Heart left ventricle (tissue), 16 donors: ENCODE results near the gene AFAP1L1. TPM values are rescaled to one million over a fixed set of nuclear protein-coding genes. Genes with fewer than 3 reads are reported as not detected.

Experiments
- ATAC-seq, 4 donors: fragments of 200-7000 bp; cut with Tn5 transposase; one replicate each; pipeline ENCODE4 v1.9.1; 2020 to 2022; ENCODE audit warnings: moderate library complexity in 4 of 4, mild to moderate bottlenecking in 3 of 4, moderate number of reproducible peaks in 1 of 4
- DNase-seq, 5 donors: peaks; one replicate each; pipeline ENCODE4 v3.0.0-alpha.2; 2020
- H3K27ac ChIP-seq, 12 donors: fragments of 200-600 bp; sonication (generic) in 4 of 12; one replicate each; pipeline versions ENCODE4 v1.5.0 to v1.8.0; 2016 to 2022; ENCODE audit warnings: mild to moderate bottlenecking in 2 of 12
- H3K27me3 ChIP-seq, 9 donors: fragments of 200-600 bp; sonication (generic) in 2 of 9; one replicate each; pipeline versions ENCODE4 v1.5.1 to v1.8.0; 2016 to 2022; ENCODE audit warnings: mild to moderate bottlenecking in 3 of 9
- H3K36me3 ChIP-seq, 9 donors: fragments of 200-600 bp; sonication (generic) in 2 of 9; one replicate each; pipeline versions ENCODE4 v1.5.0 to v1.8.0; 2018 to 2022; ENCODE audit warnings: mild to moderate bottlenecking in 2 of 9
- H3K4me1 ChIP-seq, 12 donors: fragments of 200-600 bp; sonication (generic) in 4 of 12; one replicate each; pipeline versions ENCODE4 v1.5.0 to v1.8.0; 2016 to 2022; ENCODE audit warnings: mild to moderate bottlenecking in 3 of 12
- H3K4me3 ChIP-seq, 12 donors: fragments of 200-600 bp; sonication (generic) in 4 of 12; one replicate each; pipeline versions ENCODE4 v1.5.0 to v1.8.0; 2017 to 2022; ENCODE audit warnings: mild to moderate bottlenecking in 9 of 12, moderate library complexity in 4 of 12
- H3K9me3 ChIP-seq, 12 donors: fragments of 200-600 bp; sonication (generic) in 4 of 12; one replicate each; pipeline versions ENCODE4 v1.5.0 to v1.8.0; 2016 to 2022; ENCODE audit warnings: mild to moderate bottlenecking in 1 of 12
- POLR2A ChIP-seq, 2 donors: fragments of 450-650 bp; IDR thresholded peaks; one replicate each; pipeline ENCODE4 v1.6.1; 2017; ENCODE audit warnings: antibody characterized with exemption in 2 of 2, mild to moderate bottlenecking in 2 of 2, moderate library complexity in 2 of 2
- WGBS, 4 donors: extraction: QIAGEN DNeasy Blood & Tissue Kit in 2 of 4; methylation state at CpG; one replicate each; pipeline versions ENCODE4 v1.1.5 to v1.1.7; 2013 to 2018; 5-methylcytosine and 5-hydroxymethylcytosine counted together
- intact Hi-C, 10 donors: fragments of 100-400 bp; cut with DNase I; formaldehyde crosslinking; loops; one replicate each; pipeline versions ENCODE4 v1.11.1 to v1.14.2; 2022
- polyA plus RNA-seq, 2 donors: library from polyadenylated mRNA; stranded (reverse); fragments of 200-250 nt; gene quantifications; one replicate each; pipeline ENCODE4 v1.2.3, GENCODE V29; 2013
- total RNA-seq, 9 donors: library from RNA; depleted of rRNA in 2 of 9; stranded (reverse); fragments of >200 nt in 2 of 9; fragmentation: NEBNext Ultra II Directional in 3 of 9; extraction: Animal tissue kit (Norgen Biotek cat#: 25700) in 3 of 9; gene quantifications; one replicate each; pipeline versions ENCODE4 v1.1.0 to v1.2.4, GENCODE V29; 2016 to 2023
- TF ChIP-seq, protein P1 (sequence below), 12 donors: fragments of 200-600 bp; sonication (generic) in 4 of 12; IDR thresholded peaks; one replicate each; pipeline versions ENCODE4 v1.5.0 to v1.8.0; 2018 to 2022; ENCODE audit warnings: antibody characterized with exemption in 12 of 12, mild to moderate bottlenecking in 5 of 12
- donor health status: ischemic (EF 13 %, LVEDD 7.1; RV severe dilation, severe dysfunction).
- donor health status: healthy with polysubstance abuse.
- donor health status: DM: no; HTN: yes; CAD: no.
- donor health status: DM: no; HTN: no; CAD: no.
- donor health status: ischemic (EF 25% LVEDD 6.9; RV normal size, moderate dysfunction).
- donor health status: ischemic (EF 25% LVEDD 5.7; RV mildly dilated, moderate dysfunction).
- donor health status: healthy.
- donor health status: DM: yes; HTN: yes; CAD: no.
- donor health status: ischemic (EF 35%, LVEDD 5.7; RV mildly dilated, moderate dysfunction).
- donor health status: nonischemic (EF 11% LVEDD 7.7; RV severe dilation, severe dysfunction).
- donor health status: DM: yes; HTN: yes; CAD: no.
- donor health status: PGD.
- donor health status: ischemic (EF 29% LVEDD 5.4; RV normal size, mild dysfunction).
- donor health status: nonischemic (EF 23%, LVEDD 6.1; RV moderate dilation, normal function).

AFAP1L1 gene
- total and polyA plus RNA-seq, 11 donors = 30.4 to 57.7 (median 45.0) TPM

- intact Hi-C loops = loop anchor here in 1 of 10 donors (10.0 kb wide), 1 partner anchor 513 kb away; no protein-coding TSS in a partner anchor
- no peak overlapping the region for H3K27ac ChIP-seq
- TF ChIP-seq, protein P1, sequence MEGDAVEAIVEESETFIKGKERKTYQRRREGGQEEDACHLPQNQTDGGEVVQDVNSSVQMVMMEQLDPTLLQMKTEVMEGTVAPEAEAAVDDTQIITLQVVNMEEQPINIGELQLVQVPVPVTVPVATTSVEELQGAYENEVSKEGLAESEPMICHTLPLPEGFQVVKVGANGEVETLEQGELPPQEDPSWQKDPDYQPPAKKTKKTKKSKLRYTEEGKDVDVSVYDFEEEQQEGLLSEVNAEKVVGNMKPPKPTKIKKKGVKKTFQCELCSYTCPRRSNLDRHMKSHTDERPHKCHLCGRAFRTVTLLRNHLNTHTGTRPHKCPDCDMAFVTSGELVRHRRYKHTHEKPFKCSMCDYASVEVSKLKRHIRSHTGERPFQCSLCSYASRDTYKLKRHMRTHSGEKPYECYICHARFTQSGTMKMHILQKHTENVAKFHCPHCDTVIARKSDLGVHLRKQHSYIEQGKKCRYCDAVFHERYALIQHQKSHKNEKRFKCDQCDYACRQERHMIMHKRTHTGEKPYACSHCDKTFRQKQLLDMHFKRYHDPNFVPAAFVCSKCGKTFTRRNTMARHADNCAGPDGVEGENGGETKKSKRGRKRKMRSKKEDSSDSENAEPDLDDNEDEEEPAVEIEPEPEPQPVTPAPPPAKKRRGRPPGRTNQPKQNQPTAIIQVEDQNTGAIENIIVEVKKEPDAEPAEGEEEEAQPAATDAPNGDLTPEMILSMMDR (IDR thresholded peaks at IDR 0.05) = no peak
- TF ChIP-seq POLR2A (IDR thresholded peaks at IDR 0.05) = no peak
- no peak overlapping the region for H3K4me3 ChIP-seq
- no peak for ATAC-seq
- no peaks in the 10 kb centered on the region for H3K27me3 ChIP-seq
- 88 to 91% (median 91%) methylated on average over 7 to 8 of the region's 8 CpGs for WGBS, 4 donors
- no peaks in the 10 kb centered on the region for H3K9me3 ChIP-seq
- H3K36me3 ChIP-seq = peaks cover 5 to 100% (median 96%) of the 10 kb centered on the region in 9 donors
- H3K4me1 ChIP-seq = no peaks in the 10 kb centered on the region
- DNase-seq = no peak
Observed at GRCh38 chr5:149247726-149248125, 23.9 kb upstream of the AFAP1L1 start.

GRCh38 chr5:149251546-149251945 is 20.1 kb upstream of the AFAP1L1 start:
- WGBS, 4 donors = 75 to 84% (median 79%) methylated on average over 4 of the region's 4 CpGs
- ATAC-seq = no peak

GRCh38 chr5:149254506-149254905 is 17.2 kb upstream of the AFAP1L1 start:
- Histone ChIP-seq H3K36me3 (peaks cover 2 to 85% (median 67%) of the 10 kb centered on the region in 9 donors), H3K4me3 (no peak overlapping the region), H3K9me3 (no peaks in the 10 kb centered on the region), H3K27me3 (no peaks in the 10 kb centered on the region), H3K27ac (no peak overlapping the region), H3K4me1 (no peaks in the 10 kb centered on the region)
- 57 to 72% (median 65%) methylated on average over 3 of the region's 3 CpGs for WGBS, 4 donors
- no peak for TF ChIP-seq POLR2A (IDR thresholded peaks at IDR 0.05)
- TF ChIP-seq, protein P1 (IDR thresholded peaks at IDR 0.05) = no peak
- DNase-seq (no peak), ATAC-seq (peak in 2 of 4 donors; percentile 14 to 16)
- intact Hi-C loops = no loop called here

More at GRCh38 chr5:149251546-149251945, 20.1 kb upstream of the AFAP1L1 start:
- Histone ChIP-seq H3K9me3 (no peaks in the 10 kb centered on the region), H3K36me3 (peaks cover 2 to 99% (median 79%) of the 10 kb centered on the region in 9 donors), H3K4me1 (no peaks in the 10 kb centered on the region), H3K27me3 (no peaks in the 10 kb centered on the region), H3K4me3 (no peak overlapping the region), H3K27ac (no peak overlapping the region)
- intact Hi-C loops = no loop called here
- no peak for DNase-seq
- TF ChIP-seq POLR2A (IDR thresholded peaks at IDR 0.05) = no peak
- TF ChIP-seq, protein P1 (IDR thresholded peaks at IDR 0.05) = no peak

DNA sequence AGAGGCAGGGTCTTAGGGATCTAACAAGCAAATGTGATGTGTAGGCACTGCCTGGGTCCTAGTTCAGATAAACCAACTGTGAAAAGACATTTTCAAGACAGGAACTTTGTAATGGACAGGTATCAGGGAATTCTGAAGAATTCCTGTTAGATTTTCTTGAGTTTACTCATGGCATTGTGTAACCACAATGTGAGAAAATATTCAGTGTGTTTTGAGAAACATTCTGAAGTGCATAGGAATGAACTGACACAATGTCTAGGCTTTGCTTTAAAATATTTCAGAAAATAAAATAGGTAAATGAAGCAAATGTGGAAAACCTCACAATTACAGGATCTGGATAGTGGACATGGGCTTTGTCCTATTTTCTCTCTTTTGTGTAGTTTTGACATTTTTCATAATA is 15.2 kb upstream of the AFAP1L1 start:
- no peak for ATAC-seq
- intact Hi-C loops = no loop called here
- H3K36me3 ChIP-seq = peaks cover 0 to 66% (median 48%) of the 10 kb centered on the region in 9 donors

More for the DNA sequence above, 15.2 kb upstream of the AFAP1L1 start:
- no peaks in the 10 kb centered on the region for H3K4me1 ChIP-seq
- no peak overlapping the region for H3K4me3 ChIP-seq
- no peak overlapping the region for H3K27ac ChIP-seq
- H3K9me3 ChIP-seq = no peaks in the 10 kb centered on the region
- no peak for DNase-seq
- H3K27me3 ChIP-seq = no peaks in the 10 kb centered on the region
- no peak for TF ChIP-seq POLR2A (IDR thresholded peaks at IDR 0.05)
- TF ChIP-seq, protein P1 (IDR thresholded peaks at IDR 0.05) = no peak
